22Rv1 (cell line): ENCODE results near the gene KRT8.

Experiments
- CTCF ChIP-seq: fragments of 450-650 bp; IDR thresholded peaks from 2 replicates; pipeline ENCODE4 v1.5.1; 2017; ENCODE audit warnings: mild to moderate bottlenecking
- ZFX ChIP-seq: fragments of 450-650 bp; IDR thresholded peaks from 2 replicates; pipeline ENCODE4 v1.6.1; 2017; ENCODE audit warnings: antibody characterized with exemption, borderline replicate concordance

DNA sequence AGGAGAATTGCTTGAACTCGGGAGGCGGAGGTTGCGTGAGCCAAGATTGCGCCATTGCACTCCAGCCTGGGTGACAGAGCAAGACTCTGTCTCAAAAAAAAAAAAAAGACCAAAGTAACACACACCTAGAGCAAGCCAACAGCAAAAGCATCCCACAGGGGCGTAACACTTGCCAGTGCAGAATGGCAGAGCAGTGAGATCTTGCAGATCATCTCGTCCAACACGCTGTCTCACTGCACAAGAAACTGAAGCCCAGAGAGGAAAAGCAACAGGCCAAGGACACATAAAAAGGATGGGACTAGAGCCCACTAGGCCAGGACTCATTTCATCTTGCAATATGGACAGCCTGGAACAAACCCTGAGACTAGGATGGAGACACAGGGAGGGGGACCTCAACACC is 43.4 kb downstream of the KRT8 start:
- no peak for TF ChIP-seq CTCF
- TF ChIP-seq ZFX, result no peak
